Mesendoderm (in vitro differentiated cells): ENCODE data around the gene C3.

ENCODE experiments used
- DNase-seq: peaks from one replicate; pipeline ENCODE4 v3.0.0; 2013
- H2AK5ac ChIP-seq: 2 replicates; pipeline ENCODE4 v1.6.1; 2013; ENCODE audit warnings: low read length, inconsistent platforms
- H2BK120ac ChIP-seq: 2 replicates; pipeline ENCODE4 v1.6.1; 2013; ENCODE audit warnings: low read depth, mild to moderate bottlenecking, low read length, moderate library complexity, mixed read lengths
- H2BK15ac ChIP-seq: replicated peaks from 2 replicates; pipeline ENCODE4 v1.6.1; 2013; ENCODE audit warnings: low read depth, mild to moderate bottlenecking, moderate library complexity
- H2BK5ac ChIP-seq: 2 replicates; pipeline ENCODE4 v1.6.1; 2013; ENCODE audit warnings: low read length, inconsistent platforms
- H3K18ac ChIP-seq: 2 replicates; pipeline ENCODE4 v1.6.1; 2013; ENCODE audit warnings: mild to moderate bottlenecking, low read length, mixed read lengths
- H3K23ac ChIP-seq: one replicate; pipeline ENCODE4 v1.6.1; 2013; ENCODE audit warnings: low read length
- H3K27ac ChIP-seq: 2 replicates; pipeline ENCODE4 v1.5.1; 2013; ENCODE audit warnings: low read depth, mild to moderate bottlenecking, inconsistent platforms, low read length, moderate library complexity
- H3K27me3 ChIP-seq: 2 replicates; pipeline ENCODE4 v1.6.1; 2013; ENCODE audit warnings: low read length, control low read depth, mild to moderate bottlenecking, inconsistent platforms; ENCODE audit not compliant: insufficient read depth, poor library complexity
- H3K36me3 ChIP-seq: 2 replicates; pipeline ENCODE4 v1.6.1; 2013; ENCODE audit warnings: low read length, inconsistent platforms; ENCODE audit not compliant: control insufficient read depth, insufficient read depth
- H3K4ac ChIP-seq: one replicate; pipeline ENCODE4 v1.6.1; 2013; ENCODE audit warnings: low read depth, mild to moderate bottlenecking, low read length, moderate library complexity
- H3K4me1 ChIP-seq: 2 replicates; pipeline ENCODE4 v1.6.1; 2013; ENCODE audit warnings: low read depth, low read length, inconsistent platforms; ENCODE audit not compliant: control insufficient read depth
- H3K4me2 ChIP-seq: 2 replicates; pipeline ENCODE4 v1.6.1; 2013; ENCODE audit warnings: low read length
- H3K4me3 ChIP-seq: 2 replicates; pipeline ENCODE4 v1.5.1; 2013; ENCODE audit warnings: mild to moderate bottlenecking, low read length
- H3K56ac ChIP-seq: one replicate; pipeline ENCODE4 v1.6.1; 2013; ENCODE audit warnings: low read length
- H3K79me1 ChIP-seq: 2 replicates; pipeline ENCODE4 v1.6.1; 2013; ENCODE audit warnings: low read length, inconsistent platforms
- H3K79me2 ChIP-seq: 2 replicates; pipeline ENCODE4 v1.6.1; 2013; ENCODE audit warnings: mild to moderate bottlenecking, low read length; ENCODE audit not compliant: control insufficient read depth, insufficient read depth
- H3K9ac ChIP-seq: 2 replicates; pipeline ENCODE4 v1.6.1; 2013; ENCODE audit warnings: low read length, inconsistent platforms
- H4K5ac ChIP-seq: one replicate; pipeline ENCODE4 v1.6.1; 2013; ENCODE audit warnings: low read length
- H4K8ac ChIP-seq: one replicate; pipeline ENCODE4 v1.6.1; 2013; ENCODE audit warnings: low read depth, mild to moderate bottlenecking, control low read depth, low read length, moderate library complexity
- WGBS: extraction: QIAGEN DNeasy Blood & Tissue Kit; methylation state at CpG from one replicate; pipeline ENCODE4 v1.1.7; 2013; ENCODE audit warnings: low lambda C conversion rate, missing lambda C conversion rate; ENCODE audit not compliant: insufficient coverage; ENCODE audit errors: extremely low coverage; 5-methylcytosine and 5-hydroxymethylcytosine counted together

The C3 gene

DNA sequence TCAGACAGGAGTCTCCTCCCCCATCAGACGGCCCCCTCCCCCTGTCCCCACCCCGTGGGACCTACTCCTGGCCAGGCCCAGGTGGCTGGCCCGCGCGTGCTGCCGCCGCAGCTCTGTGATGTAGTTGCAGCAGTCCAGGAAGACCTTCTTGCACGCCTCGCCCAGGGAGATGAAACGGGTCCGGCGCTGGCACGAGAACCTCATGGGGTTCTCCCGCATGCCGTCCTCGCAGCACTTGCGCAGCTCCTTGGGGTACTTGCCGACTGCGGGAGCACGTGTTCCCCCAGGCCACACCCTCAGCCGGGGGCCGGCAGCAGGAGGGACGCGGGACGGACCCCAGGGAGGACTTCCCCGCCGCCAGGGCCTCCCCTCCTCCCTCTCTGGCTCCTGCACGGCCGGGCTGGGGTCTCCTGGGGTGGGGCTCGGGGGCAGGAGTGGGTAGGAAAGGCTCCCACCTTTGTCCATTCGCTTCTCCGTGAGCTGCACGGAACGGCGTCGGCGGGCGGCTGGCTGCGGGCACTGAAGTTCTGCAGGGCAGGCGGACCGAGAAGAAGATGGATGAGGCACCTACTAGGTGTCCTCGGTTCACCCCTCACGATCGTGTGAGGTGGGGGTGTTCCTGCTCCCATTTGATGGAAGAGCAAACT is 13.3 kb downstream of the C3 start:
- Histone ChIP-seq H3K79me1 (no peaks in the 10 kb centered on the region), H3K56ac (no peak overlapping the region), H2BK5ac (no peak overlapping the region), H4K5ac (no peak overlapping the region), H3K4ac (no peak overlapping the region), H3K27me3 (no peaks in the 10 kb centered on the region), H3K36me3 (no peaks in the 10 kb centered on the region), H2BK15ac (no peak overlapping the region), H3K9ac (no peak overlapping the region), H3K4me2 (no peak overlapping the region), H3K79me2 (no peaks in the 10 kb centered on the region), H3K4me1 (no peaks in the 10 kb centered on the region), H2AK5ac (no peak overlapping the region), H3K4me3 (no peak overlapping the region), H4K8ac (no peak overlapping the region), H3K27ac (no peak overlapping the region), H2BK120ac (no peak overlapping the region), H3K23ac (no peak overlapping the region), H3K18ac (no peak overlapping the region)
- DNase-seq, result no peak
- WGBS, result no CpG with 5 or more reads among the region's 44 CpGs

DNA sequence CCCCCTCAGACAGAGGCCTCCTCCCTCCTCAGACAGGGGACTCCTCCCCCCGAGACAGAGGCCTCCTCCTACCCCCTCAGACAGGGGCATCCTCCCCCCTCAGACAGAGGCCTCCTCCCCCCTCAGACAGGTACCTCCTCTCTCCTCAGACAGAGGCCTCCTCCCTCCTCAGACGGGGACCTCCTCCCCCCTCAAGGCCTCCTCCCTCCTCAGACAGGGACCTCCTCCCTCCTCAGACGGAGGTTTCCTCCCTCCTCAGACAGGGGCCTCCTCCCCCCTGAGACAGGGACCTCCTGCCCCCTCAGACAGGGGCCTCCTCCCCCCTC is 13.9 kb downstream of the C3 start:
- H4K8ac ChIP-seq, result no peak overlapping the region
- no peaks in the 10 kb centered on the region for H3K27me3 ChIP-seq
- no peaks in the 10 kb centered on the region for H3K79me2 ChIP-seq
- H2AK5ac ChIP-seq, result no peak overlapping the region
- no peak for DNase-seq
- H3K56ac ChIP-seq, result no peak overlapping the region
- H2BK120ac ChIP-seq, result no peak overlapping the region
- no peaks in the 10 kb centered on the region for H3K36me3 ChIP-seq
- no peak overlapping the region for H2BK15ac ChIP-seq
- no peak overlapping the region for H3K4me3 ChIP-seq
- H3K79me1 ChIP-seq, result no peaks in the 10 kb centered on the region
- no peak overlapping the region for H3K9ac ChIP-seq
- no CpG with 5 or more reads among the region's 3 CpGs for WGBS
- no peak overlapping the region for H4K5ac ChIP-seq
- H3K4me1 ChIP-seq, result no peaks in the 10 kb centered on the region
- no peak overlapping the region for H3K18ac ChIP-seq
- no peak overlapping the region for H3K23ac ChIP-seq
- H3K27ac ChIP-seq, result no peak overlapping the region
- H3K4me2 ChIP-seq, result no peak overlapping the region
- no peak overlapping the region for H3K4ac ChIP-seq
- H2BK5ac ChIP-seq, result no peak overlapping the region

DNA sequence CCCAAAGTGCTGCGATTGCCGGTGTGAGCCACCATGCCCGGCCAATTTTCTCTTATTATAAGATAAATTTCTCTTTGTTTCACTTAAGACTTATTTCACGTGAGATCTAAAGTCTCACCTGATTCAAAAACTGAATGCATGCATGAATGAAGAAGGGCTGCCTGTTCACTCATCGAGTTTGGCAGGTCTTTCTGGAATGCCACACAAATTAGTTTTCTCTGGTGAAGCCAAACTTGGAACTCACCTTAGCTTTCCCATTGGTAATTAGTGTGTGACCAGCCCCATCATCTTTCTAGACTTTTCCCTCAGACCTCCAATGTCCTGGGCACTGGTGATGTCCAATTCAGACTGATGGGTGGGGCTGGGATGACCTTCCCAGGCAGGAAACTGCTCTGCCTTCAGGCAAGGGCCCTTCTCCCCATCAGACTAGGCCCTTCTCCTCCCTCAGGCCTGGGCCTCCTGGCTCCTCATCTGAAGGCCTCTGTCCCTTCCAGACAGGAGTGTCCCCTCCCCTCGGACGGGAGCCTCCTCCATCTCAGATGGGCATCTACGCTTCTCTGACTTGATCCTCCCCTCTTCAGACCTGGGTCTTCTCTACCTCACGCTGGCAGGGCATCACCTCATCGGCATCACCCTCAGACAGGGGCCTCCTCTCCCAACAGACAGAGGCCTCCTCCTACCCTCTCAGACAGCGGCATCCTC is 14.4 kb downstream of the C3 start:
- Histone ChIP-seq H3K4ac (no peak overlapping the region), H3K4me1 (no peaks in the 10 kb centered on the region), H2BK15ac (no peak overlapping the region), H3K27me3 (no peaks in the 10 kb centered on the region), H4K5ac (no peak overlapping the region), H3K4me2 (no peak overlapping the region), H3K18ac (no peak overlapping the region), H2BK5ac (no peak overlapping the region), H3K4me3 (no peak overlapping the region), H3K36me3 (no peaks in the 10 kb centered on the region), H3K79me2 (no peaks in the 10 kb centered on the region), H2AK5ac (no peak overlapping the region), H2BK120ac (no peak overlapping the region), H3K9ac (no peak overlapping the region), H3K56ac (no peak overlapping the region), H4K8ac (no peak overlapping the region), H3K23ac (no peak overlapping the region), H3K27ac (no peak overlapping the region), H3K79me1 (no peaks in the 10 kb centered on the region)
- DNase-seq, result no peak
- WGBS, result no CpG with 5 or more reads among the region's 11 CpGs

DNA sequence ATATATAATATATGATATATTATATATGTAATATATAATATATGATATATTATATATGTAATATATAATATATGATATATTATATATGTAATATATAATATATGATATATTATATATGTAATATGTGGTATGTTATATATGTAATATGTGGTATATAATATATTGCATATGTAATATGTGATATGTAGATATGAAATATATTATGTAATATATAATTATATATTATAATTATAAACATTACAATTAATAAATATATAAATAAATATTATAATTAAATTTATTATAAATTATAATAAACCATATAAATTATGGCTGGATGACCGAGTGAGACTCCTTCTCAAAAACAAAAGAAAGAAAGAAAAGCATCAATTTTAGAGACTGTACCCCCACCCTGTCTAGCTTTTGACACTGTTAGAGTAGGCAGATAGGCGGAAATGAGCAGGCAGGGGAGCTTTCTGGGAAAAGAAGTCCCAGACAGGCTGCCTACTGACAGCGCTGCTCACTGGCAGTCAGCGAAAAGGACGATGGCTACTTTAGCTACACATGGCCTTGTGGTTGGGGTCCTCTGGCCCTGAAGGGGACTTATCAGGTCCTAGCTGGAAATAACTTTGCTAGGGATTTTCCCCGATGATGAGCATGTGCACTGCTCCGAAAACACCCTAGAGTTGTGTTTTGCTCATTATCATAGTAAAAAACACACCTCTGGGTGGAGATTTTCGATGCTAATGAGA is 19.7 kb downstream of the C3 start:
- Histone ChIP-seq H3K36me3 (no peaks in the 10 kb centered on the region), H2BK5ac (no peak overlapping the region), H3K79me2 (no peaks in the 10 kb centered on the region), H3K9ac (no peak overlapping the region), H4K8ac (no peak overlapping the region), H3K4me3 (no peak overlapping the region), H3K27ac (no peak overlapping the region), H3K27me3 (no peaks in the 10 kb centered on the region), H3K56ac (no peak overlapping the region), H2BK15ac (no peak overlapping the region), H3K79me1 (no peaks in the 10 kb centered on the region), H3K4me1 (no peaks in the 10 kb centered on the region), H3K4me2 (no peak overlapping the region), H2BK120ac (no peak overlapping the region), H2AK5ac (no peak overlapping the region), H3K4ac (no peak overlapping the region), H3K23ac (no peak overlapping the region), H4K5ac (no peak overlapping the region), H3K18ac (no peak overlapping the region)
- WGBS, result no CpG with 5 or more reads among the region's 8 CpGs
- DNase-seq, result no peak

DNA sequence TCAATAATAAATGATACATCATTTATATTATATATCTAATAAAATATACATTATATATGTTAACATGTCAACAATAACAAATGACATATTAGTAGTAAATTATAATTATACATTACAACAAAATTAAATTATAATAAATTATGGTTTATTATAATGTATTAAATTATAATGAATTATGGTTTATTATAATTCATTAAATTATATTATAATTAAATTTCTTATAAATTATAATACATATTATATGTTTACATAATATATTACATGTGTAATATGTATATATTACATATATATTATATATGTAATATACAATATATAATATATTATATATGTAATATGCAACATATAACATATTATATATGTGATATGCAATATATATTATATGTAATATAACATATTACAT is 20.5 kb downstream of the C3 start:
- no peak overlapping the region for H3K18ac ChIP-seq
- no peak overlapping the region for H3K27ac ChIP-seq
- no peaks in the 10 kb centered on the region for H3K36me3 ChIP-seq
- no peak overlapping the region for H3K56ac ChIP-seq
- H3K4ac ChIP-seq, result no peak overlapping the region
- no peak overlapping the region for H3K4me2 ChIP-seq
- H3K23ac ChIP-seq, result no peak overlapping the region
- no peaks in the 10 kb centered on the region for H3K79me2 ChIP-seq
- no peaks in the 10 kb centered on the region for H3K4me1 ChIP-seq
- no peak overlapping the region for H2BK5ac ChIP-seq
- H3K27me3 ChIP-seq, result no peaks in the 10 kb centered on the region
- no peak overlapping the region for H3K9ac ChIP-seq
- H2BK120ac ChIP-seq, result no peak overlapping the region
- H2BK15ac ChIP-seq, result no peak overlapping the region
- DNase-seq, result no peak
- no peak overlapping the region for H4K5ac ChIP-seq
- H3K4me3 ChIP-seq, result no peak overlapping the region
- no peaks in the 10 kb centered on the region for H3K79me1 ChIP-seq
- H2AK5ac ChIP-seq, result no peak overlapping the region
- no peak overlapping the region for H4K8ac ChIP-seq
